WERI-Rb-1 (cell line): Measurements from ENCODE around the gene PDLIM5.

Experiments
- DNase-seq: peaks from one replicate; pipeline ENCODE4 v3.0.0-alpha.2; 2020
- H3K27ac ChIP-seq: fragments of 250-450 bp; sonication (Bioruptor Pico); 2 replicates; pipeline ENCODE4 v1.5.1; 2020; ENCODE audit warnings: mild to moderate bottlenecking, moderate library complexity
- H3K27me3 ChIP-seq: fragments of 250-450 bp; sonication (Bioruptor Pico); 2 replicates; pipeline ENCODE4 v1.5.1; 2021; ENCODE audit warnings: mild to moderate bottlenecking, low read depth, moderate library complexity; ENCODE audit not compliant: insufficient read depth, severe bottlenecking
- H3K36me3 ChIP-seq: fragments of 250-450 bp; sonication (Bioruptor Pico); 2 replicates; pipeline ENCODE4 v1.5.1; 2020; ENCODE audit warnings: mild to moderate bottlenecking, moderate library complexity
- H3K4me3 ChIP-seq: 2 replicates; pipeline ENCODE4 v1.5.1; 2011; ENCODE audit warnings: low read depth, mild to moderate bottlenecking, control low read depth, low read length
- H3K9me3 ChIP-seq: fragments of 250-450 bp; sonication (Bioruptor Pico); 2 replicates; pipeline ENCODE4 v1.5.1; 2021; ENCODE audit warnings: mild to moderate bottlenecking, moderate library complexity; ENCODE audit not compliant: severe bottlenecking
- TF ChIP-seq, protein P1 (sequence below): IDR thresholded peaks from 2 replicates; pipeline ENCODE4 v1.5.1; 2011; ENCODE audit warnings: low read depth, mild to moderate bottlenecking, control low read depth, inconsistent platforms, low read length

PDLIM5 gene

DNA sequence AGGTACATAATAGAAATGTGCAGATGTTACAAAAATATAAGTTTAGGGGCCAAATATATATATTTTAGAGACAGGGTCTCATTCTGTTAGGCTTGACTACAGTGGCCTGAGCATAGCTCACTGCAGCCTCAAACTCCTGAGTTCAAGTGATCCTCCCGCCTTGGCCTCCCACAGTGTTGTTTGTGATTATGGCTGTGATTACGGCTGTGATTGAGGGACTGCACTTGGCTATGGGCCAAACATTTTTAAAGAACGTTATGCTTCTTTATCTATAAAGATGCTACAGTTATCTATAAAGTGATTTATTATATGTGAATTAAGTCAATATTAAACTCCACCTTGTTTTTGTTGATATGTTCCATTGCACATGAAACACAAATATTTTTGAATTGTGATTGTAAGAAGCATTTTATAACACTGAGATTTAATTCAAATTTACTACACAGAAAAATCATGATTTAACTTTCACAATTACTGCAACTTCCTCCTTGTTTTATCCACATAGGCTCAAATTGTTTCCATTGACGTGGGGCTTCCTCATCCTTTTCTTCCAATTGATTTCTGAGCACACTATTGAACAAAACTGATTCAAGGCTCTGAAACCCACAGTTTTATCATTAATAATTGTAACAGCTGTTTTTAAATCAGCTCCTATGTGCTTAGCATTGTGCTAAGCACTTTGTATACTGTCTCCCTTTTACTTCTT, 237.6 kb downstream of the PDLIM5 start:
- H3K27ac ChIP-seq, result no peak overlapping the region
- no peaks in the 10 kb centered on the region for H3K36me3 ChIP-seq
- H3K9me3 ChIP-seq, result no peaks in the 10 kb centered on the region
- H3K27me3 ChIP-seq, result no peaks in the 10 kb centered on the region
- no peak for DNase-seq
- TF ChIP-seq, protein P1, sequence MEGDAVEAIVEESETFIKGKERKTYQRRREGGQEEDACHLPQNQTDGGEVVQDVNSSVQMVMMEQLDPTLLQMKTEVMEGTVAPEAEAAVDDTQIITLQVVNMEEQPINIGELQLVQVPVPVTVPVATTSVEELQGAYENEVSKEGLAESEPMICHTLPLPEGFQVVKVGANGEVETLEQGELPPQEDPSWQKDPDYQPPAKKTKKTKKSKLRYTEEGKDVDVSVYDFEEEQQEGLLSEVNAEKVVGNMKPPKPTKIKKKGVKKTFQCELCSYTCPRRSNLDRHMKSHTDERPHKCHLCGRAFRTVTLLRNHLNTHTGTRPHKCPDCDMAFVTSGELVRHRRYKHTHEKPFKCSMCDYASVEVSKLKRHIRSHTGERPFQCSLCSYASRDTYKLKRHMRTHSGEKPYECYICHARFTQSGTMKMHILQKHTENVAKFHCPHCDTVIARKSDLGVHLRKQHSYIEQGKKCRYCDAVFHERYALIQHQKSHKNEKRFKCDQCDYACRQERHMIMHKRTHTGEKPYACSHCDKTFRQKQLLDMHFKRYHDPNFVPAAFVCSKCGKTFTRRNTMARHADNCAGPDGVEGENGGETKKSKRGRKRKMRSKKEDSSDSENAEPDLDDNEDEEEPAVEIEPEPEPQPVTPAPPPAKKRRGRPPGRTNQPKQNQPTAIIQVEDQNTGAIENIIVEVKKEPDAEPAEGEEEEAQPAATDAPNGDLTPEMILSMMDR, result no peak
- H3K4me3 ChIP-seq, result no peak overlapping the region

DNA sequence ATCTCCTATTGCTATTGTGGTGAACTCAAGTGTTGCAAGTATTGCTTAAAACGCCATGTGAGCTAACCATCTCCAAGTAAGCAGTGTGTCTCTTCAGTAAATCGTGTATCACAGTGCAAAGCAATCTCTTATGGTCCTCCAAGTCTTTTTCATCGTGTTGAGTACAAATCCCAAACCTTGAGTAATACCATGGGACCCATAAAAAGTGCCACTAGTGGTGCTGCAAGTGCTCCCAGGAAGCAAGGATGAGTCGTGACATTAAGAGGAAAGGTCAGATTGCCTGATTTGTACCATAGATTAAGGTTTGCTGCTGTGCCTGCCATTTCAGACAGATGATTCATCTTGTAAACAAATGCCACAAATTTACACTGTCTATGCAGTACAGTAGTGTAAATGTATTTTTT, 239.1 kb downstream of the PDLIM5 start:
- H3K27me3 ChIP-seq, result no peaks in the 10 kb centered on the region
- H3K4me3 ChIP-seq, result no peak overlapping the region
- DNase-seq, result no peak
- H3K9me3 ChIP-seq, result no peaks in the 10 kb centered on the region
- no peak overlapping the region for H3K27ac ChIP-seq
- TF ChIP-seq, protein P1, result no peak
- no peaks in the 10 kb centered on the region for H3K36me3 ChIP-seq

DNA sequence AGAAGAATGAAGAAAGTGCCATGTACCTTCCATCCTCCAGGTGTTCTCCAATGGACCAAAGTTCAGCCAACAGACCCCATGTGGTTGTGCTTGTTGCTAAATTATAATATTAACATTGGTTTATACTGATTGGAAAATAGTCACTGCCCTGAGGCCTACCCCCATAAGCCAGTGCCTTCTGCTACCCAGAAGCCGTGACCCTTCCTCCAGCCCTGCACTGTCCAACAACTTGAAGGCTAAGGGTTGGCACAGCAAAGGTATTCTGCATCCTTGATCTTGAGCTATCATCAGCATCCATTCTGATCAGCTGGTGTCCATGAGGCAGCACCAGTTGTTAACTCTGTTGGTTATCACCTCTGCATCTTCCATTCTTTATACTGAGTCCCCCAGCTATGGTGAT, 239.8 kb downstream of the PDLIM5 start:
- H3K36me3 ChIP-seq, result no peaks in the 10 kb centered on the region
- H3K27me3 ChIP-seq, result no peaks in the 10 kb centered on the region
- no peak for DNase-seq
- TF ChIP-seq, protein P1, result no peak
- no peaks in the 10 kb centered on the region for H3K9me3 ChIP-seq
- no peak overlapping the region for H3K4me3 ChIP-seq
- H3K27ac ChIP-seq, result no peak overlapping the region

DNA sequence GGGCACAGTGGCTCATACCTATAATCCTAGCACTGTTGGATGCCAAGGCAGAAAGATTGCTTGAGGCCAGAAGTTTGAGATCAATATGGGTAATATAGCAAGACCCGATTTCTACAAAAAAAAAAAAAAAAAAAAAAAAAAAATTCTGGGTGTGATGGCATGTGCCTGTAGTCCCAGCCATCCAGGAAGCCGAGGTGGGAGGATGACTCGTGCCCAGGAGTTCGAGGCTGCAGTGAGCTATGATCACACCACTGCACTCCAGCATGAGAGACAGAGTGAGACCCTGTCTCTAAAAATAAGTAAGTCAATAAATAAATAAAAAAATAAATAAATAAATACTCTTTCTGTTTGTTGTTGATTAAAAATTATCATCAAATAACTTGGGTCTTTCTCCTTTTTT, 243.6 kb downstream of the PDLIM5 start:
- TF ChIP-seq, protein P1, result no peak
- H3K4me3 ChIP-seq, result no peak overlapping the region
- H3K27ac ChIP-seq, result no peak overlapping the region
- no peaks in the 10 kb centered on the region for H3K27me3 ChIP-seq
- DNase-seq, result no peak
- H3K36me3 ChIP-seq, result no peaks in the 10 kb centered on the region
- no peaks in the 10 kb centered on the region for H3K9me3 ChIP-seq

DNA sequence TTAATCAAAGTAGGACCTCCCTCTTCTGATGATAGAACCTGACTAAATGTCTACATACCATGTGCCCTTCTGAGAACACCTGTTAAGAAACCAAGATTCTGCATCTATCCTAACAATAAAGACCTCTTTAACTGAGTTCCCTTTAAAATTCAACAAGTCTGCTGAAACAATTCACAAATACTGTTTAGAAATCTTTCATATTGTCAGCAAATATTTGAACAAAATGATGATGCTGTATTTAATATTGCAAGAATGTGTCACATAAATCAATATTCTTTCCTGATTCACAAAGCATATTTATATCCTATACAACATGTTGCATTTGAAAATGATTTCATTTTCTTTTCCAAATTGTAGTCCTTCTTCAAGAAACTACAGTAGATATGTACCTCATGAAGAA, 246.4 kb downstream of the PDLIM5 start:
- Histone ChIP-seq H3K9me3 (no peaks in the 10 kb centered on the region), H3K27me3 (no peaks in the 10 kb centered on the region), H3K27ac (no peak overlapping the region), H3K36me3 (no peaks in the 10 kb centered on the region), H3K4me3 (no peak overlapping the region)
- TF ChIP-seq, protein P1, result no peak
- DNase-seq, result no peak

DNA sequence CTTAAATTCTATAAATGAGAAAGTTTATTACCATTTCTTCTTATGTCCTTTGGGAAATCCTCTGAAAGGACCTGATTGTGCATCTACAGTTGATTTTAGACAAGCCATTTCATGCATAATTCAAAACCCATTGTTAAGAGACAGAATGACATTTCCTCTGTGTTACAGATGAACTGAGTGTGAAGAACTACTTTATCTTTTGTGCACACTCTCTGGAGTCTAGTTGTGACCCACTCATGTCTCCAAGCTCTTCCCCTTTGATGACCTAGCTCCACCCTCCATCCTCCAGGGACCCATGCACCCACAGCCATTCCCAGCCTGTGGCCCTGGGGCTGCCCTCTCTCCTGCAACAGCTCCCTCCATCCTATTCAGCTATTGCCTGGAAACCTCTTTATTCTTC, 248.6 kb downstream of the PDLIM5 start:
- Histone ChIP-seq H3K36me3 (no peaks in the 10 kb centered on the region), H3K9me3 (no peaks in the 10 kb centered on the region), H3K27ac (no peak overlapping the region), H3K27me3 (no peaks in the 10 kb centered on the region), H3K4me3 (no peak overlapping the region)
- DNase-seq, result no peak
- TF ChIP-seq, protein P1, result no peak
